NCI-H510A treated with DMSO at 0.1 percent for 48 hours (cell line): ENCODE data around the gene AP2S1.
"Not testable (repeated sequence)": the region's sequence is repeated elsewhere in the genome, so short reads cannot be mapped to it uniquely, and the experiment has no call there.

Experiments used
- DNase-seq: peaks from one replicate; lab custom pipeline; 2025; lab: John Stamatoyannopoulos, UW

Gene AP2S1

GRCh38 chr19:46804432-46804831 lies 46.2 kb downstream of the AP2S1 start:
- DNase-seq = not testable (repeated sequence)

DNA sequence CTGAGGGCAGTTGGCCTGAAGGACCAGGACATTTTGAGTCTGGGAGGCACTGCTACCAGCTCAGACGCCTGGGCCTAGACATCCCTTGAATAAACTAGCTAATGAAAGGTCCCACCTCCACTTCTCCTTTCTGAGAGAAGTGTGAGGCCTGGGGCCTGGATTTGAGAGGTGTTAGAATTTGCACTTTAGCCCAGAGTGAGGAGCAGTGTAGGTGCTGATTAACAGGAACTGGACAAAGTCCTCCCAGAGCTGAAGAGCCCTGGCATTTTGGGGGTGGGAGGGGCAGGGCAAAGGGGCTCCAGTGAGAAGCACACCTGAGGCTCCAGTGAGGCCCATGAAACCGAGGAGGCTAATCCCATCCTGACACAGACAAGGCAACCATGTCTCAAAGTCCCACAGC lies 47.1 kb downstream of the AP2S1 start:
- DNase-seq = no peak

DNA sequence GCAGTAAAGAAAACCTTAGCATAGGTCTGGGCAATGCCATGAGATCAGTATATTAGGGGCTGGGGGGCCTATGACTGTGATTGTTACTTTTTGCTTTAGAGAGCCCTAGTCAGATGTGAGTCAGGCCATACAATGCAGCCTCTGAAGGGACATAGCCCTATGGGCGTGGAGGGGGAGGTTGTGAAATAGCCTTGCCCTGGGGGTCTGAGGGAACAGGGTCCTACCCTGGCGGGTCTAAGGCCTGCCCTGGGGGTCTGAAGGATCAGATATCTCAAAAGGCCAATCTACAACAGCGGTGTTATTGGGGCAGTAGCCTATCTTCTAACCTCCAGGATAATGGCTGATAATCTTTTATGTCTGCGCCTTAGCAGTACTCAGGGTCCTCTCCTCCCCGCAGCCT lies 48.5 kb downstream of the AP2S1 start:
- no peak for DNase-seq

DNA sequence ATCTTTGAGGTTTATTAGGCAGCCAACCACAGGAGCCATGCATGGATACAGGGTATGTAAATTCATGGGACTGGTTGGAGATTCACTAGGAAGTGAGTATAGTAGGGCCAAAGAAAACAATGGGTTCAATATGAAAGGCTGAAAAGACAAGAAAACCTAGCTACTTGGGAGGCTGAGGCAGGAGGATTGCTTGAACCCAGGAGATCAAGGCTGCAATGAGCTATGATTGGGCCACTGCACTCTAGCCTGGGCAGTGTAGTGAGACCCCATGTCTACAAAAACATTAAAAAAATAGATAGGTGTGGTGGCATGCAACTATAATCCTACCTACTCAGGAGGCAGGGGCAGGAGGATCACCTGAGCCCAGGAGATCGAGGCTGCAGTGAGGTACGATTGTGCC lies 51.9 kb downstream of the AP2S1 start:
- no peak for DNase-seq

DNA sequence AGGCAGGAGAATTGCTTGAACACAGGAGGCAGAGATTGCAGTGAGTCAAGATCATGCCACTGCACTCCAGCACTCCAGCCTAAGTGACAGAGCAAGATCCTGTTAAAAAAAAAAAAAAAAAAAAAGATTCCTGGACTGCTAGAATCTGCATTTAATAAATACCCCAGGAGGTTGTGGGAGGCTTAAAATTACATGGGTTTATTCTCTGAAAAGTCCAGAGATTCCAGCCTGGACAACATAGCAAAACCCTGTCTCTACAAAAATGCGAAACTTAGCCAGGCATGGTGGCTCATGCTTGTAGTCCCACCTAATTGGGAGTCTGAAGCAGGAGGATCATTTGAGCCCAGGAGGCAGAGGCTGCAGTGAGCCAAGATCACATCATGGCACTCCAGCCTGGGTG lies 52.8 kb downstream of the AP2S1 start:
- no peak for DNase-seq

DNA sequence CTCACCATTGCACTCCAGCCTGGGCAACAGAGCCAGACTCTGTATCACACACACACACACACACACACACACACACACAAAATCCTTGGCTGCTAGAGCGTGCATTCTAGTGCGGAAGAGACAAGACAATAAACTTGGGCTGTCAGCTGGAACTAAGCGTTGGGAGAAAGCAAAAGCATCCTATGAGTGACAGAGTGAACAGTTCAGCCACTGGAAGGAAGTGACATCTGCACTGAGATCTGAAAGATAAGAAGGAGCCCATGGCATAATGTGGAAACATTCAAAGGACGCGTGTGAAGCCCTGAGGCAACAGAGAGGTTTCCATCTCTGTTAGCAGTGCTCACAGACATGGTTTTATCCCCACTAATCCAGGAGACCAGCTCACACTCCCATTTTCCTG lies 58.7 kb downstream of the AP2S1 start:
- DNase-seq = no peak

DNA sequence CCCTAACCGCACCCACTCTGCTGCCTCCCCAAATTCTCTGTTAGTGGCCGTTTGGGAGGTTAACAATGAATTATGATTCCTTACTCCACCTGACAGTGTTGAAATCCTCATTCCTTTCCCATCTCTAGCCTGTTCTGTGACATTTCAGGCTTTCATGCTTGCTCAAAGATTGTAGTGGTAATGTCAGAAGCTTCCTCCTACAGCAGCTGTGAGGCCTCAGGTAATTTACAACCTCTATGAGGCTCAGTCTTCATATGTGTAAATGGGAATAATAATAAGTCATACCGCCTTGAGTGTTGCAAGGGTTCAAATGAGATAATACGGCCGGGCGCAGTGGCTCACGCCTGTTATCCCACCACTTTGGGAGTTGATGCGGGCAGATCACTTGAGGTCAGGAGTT lies 61.3 kb downstream of the AP2S1 start:
- DNase-seq = no peak

DNA sequence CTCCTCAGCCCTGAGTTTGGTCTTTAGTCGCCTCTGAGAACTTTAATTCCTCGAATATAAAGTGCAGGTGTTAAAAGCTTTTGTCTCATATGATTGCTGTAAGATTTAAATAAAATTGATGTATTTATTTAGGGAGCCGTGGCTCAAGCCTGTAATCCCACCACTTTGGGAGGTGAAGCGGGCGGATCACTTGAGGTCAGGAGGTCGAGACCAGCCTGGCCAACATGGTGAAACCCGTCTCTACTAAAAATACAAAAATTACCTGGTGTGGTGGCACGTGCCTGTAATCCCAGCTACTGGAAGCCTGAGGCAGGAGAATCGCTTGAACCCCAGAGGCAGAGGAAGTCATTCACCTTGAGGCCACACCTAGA lies 61.7 kb downstream of the AP2S1 start:
- no peak for DNase-seq

DNA sequence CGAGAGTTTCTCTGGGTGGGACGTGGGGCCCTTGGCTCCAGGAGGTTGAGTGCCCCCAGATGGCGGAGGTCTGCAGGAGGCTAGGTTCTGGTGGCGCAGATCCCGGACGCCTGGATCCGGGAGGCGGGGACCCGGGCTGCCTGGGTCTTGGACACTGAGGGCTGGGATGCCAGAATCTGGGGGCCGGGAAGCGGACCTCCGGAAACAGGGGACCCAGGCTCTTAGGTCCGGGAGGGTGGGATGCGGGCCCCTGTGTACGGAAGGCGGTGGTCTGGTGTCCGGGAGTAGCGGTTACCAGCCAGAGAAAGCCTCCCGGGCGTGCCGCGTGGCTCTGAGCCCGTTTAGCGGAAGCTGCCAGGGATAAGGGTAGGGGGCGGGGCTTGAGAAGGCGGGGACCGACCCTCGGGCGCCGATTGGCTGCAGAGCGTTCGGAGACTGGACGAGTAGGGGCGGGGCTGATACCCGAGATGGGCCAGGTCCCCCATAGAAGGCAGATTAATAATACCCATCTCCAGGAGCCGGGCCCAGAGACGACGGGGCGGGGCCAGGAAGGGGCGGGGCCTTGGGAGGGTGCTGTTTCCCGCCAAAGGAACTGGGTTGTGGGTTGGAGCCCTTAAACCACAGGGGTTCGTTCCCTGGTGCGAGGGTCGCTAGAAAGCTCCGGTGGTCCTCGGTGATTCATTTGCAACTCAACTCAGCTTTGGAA lies 62.2 kb downstream of the AP2S1 start, which contains the start of gene SLC1A5:
TSS of gene SLC1A5 (minus strand) at position 333 of the 706 bp plus-strand sequence. CDS start 629 bp downstream, outside the sequence.
- peak; percentile 97 for DNase-seq
